ENCODE data around the gene ZDHHC18. TPM values are rescaled to one million over a fixed set of nuclear protein-coding genes. Genes with fewer than 3 reads are reported as not detected.

The ZDHHC18 gene
- polyA plus RNA-seq, 1 donor from 2014 or later: 4.3 TPM

Other genes starting within 250 kb of the ZDHHC18 start
- gene ARID1A, start 130.7 kb upstream of the ZDHHC18 start, polyA plus RNA-seq: 24.4 TPM
- gene PIGV, start 38.7 kb upstream of the ZDHHC18 start, polyA plus RNA-seq: 10.6 TPM
- gene SFN, start 36.5 kb downstream of the ZDHHC18 start, polyA plus RNA-seq: not detected
- gene GPN2, start 63.6 kb downstream of the ZDHHC18 start, polyA plus RNA-seq: 20.3 TPM
- 22.1 TPM for gene GPATCH3, start 73.8 kb downstream of the ZDHHC18 start, polyA plus RNA-seq
- gene NR0B2, start 87.3 kb downstream of the ZDHHC18 start, polyA plus RNA-seq: not detected
- gene NUDC, start 95.1 kb downstream of the ZDHHC18 start, polyA plus RNA-seq: 121 TPM
- 2.9 TPM for gene KDF1, start 133.8 kb downstream of the ZDHHC18 start, polyA plus RNA-seq
- gene TRNP1, start 167.0 kb downstream of the ZDHHC18 start, polyA plus RNA-seq: not detected
- gene TENT5B, start 186.2 kb downstream of the ZDHHC18 start, polyA plus RNA-seq: not detected

All from IgD-negative memory B cell (primary cell).